GM13977 (cell line): ENCODE data around the gene SMYD3.

Source experiments
- DNase-seq: peaks from one replicate; pipeline ENCODE4 v3.0.0; 2012; ENCODE audit warnings: low spot score
- in situ Hi-C: fragments of 300-500 bp; cut with MboI; formaldehyde crosslinking; loops from one replicate; pipeline ENCODE4 v1.12.0; 2022; ENCODE audit warnings: low sequenced_read_pairs, low pct_unique_long_range_greater_than_20kb, mixed read lengths, inconsistent platforms; ENCODE audit not compliant: unreplicated experiment
- TF ChIP-seq, protein P1 (sequence below): IDR thresholded peaks from 2 replicates; pipeline ENCODE4 v1.5.1; 2012; ENCODE audit warnings: mild to moderate bottlenecking, control low read depth; ENCODE audit not compliant: insufficient read depth; ENCODE audit errors: extremely low read depth, missing control alignments

Gene SMYD3

DNA sequence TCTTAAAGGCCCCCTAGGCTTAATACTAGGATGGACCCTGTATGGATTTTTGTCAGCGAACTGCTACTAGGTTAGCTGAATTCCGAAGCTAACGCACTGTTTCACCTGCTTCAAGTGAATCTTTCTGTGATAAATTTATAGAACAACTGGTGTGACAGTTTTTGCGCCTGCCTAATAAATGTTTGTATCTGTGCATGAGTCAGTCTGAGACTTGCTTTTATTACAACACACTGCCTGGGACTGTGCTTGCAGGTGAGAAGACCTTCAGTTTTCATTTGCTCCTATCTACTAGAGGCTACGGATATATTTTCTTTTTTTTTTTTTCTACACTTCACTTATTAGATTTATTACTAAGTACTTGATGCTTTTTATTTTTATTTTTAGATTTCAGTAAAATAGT, 420.9 kb downstream of the SMYD3 start:
- DNase-seq, result no peak
- in situ Hi-C loops, result no loop called here
- TF ChIP-seq, protein P1, sequence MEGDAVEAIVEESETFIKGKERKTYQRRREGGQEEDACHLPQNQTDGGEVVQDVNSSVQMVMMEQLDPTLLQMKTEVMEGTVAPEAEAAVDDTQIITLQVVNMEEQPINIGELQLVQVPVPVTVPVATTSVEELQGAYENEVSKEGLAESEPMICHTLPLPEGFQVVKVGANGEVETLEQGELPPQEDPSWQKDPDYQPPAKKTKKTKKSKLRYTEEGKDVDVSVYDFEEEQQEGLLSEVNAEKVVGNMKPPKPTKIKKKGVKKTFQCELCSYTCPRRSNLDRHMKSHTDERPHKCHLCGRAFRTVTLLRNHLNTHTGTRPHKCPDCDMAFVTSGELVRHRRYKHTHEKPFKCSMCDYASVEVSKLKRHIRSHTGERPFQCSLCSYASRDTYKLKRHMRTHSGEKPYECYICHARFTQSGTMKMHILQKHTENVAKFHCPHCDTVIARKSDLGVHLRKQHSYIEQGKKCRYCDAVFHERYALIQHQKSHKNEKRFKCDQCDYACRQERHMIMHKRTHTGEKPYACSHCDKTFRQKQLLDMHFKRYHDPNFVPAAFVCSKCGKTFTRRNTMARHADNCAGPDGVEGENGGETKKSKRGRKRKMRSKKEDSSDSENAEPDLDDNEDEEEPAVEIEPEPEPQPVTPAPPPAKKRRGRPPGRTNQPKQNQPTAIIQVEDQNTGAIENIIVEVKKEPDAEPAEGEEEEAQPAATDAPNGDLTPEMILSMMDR, result no peak

DNA sequence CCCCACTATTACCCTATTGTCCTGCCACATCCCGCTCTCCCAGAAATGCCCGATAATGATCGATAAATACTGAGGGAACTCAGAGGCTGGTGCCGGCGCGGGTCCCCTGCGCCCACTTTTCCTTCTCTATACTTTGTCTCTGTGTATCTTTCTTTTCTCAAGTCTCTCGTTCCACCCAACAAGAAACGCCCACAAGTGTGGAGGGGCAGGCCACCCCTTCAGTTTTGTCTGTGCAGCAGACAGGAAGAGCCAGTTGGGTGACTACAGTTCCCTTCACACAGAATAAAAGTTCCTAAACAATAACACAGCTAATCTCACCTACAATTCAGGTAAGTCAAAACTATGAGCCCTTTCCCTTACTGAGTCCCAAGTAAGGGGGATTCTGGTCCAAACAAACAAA, 423.7 kb downstream of the SMYD3 start:
- in situ Hi-C loops, result no loop called here
- TF ChIP-seq, protein P1, result no peak

DNA sequence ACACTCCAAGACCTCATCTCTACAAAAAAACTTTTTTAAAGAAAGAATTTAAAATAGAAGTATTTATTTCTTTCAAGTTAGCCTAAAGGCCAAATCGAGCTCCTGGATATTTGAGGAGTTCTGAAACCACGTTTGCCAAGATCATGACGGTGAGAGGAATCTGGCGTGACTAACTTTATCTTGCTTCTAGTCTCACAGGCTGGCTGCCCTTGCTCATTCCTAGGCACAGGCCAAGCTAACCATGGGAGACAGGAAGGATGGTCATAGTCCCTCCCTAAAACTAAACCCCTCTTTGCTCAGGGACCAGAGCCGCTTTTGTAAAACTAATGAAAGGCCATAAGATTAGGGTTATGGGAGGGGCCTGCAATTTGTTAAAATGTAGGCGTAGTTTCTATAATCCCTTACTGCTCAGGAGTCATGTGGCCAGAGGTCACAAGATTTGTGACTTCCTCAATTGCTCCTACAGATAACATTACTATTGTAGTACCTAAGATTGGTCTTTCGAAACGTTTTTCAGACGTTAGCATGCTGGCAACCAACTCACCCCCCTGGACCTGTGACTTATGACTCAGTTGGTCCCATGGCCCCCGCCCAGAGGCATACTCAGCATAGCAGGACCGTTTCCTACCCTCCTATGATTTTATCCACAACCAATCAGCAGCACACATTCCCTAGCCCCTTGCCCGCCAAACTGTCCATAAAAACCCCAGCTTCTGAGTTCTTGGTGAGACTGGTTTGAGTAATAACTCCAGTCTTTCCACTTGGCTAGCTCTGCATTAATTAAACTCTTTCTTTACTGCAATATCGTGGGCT, 425.0 kb downstream of the SMYD3 start:
- TF ChIP-seq, protein P1, result no peak
- in situ Hi-C loops, result no loop called here
- DNase-seq, result no peak

More for the DNA sequence above, 423.7 kb downstream of the SMYD3 start:
- no peak for DNase-seq

DNA sequence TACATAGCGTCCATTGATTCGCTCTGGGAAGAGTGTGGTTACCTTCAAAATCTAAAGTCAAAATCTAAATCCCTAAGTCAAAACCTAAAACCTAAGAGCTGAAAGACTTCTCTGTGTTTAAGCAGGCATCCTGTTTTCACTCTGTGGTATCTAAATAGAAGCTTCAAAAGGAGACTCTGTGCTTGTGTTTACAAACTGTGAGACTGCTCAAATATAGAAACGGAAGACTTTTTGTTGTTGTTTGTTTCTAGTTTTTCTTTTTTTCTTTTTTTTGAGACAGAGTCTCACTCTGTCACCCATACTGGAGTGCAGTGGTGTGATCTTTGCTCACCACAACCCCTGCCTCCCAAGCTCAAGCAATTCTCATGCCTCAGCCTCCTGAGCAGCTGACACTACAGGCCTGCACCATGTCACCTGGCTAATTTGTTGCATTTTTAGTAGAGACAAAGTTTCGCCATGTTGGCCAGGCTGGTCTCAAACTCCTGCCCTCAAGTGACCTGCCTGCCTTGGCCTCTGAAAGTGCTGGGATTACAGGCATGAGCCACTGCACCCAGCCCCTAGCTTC, 425.9 kb downstream of the SMYD3 start:
- TF ChIP-seq, protein P1, result no peak
- DNase-seq, result no peak
- in situ Hi-C loops, result no loop called here

DNA sequence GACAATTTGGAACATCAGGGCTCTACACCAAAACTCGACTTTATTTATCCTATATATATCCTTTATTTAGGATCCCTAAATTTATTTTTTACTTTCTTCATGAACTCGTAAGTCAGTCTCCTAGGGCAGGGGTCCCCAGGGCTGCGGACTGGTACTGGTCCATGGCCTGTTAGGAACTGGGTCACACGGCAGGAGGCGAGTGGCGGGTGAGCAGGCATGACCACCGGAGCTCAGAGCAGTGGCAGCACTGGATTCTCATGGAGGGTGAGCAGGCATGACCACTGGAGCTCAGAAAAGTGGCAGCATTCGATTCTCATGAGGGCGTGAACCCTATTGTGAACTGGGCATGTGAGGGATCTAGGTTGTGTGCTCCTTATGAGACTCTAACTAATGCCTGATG, 427.0 kb downstream of the SMYD3 start:
- in situ Hi-C loops, result no loop called here
- TF ChIP-seq, protein P1, result no peak
- no peak for DNase-seq

DNA sequence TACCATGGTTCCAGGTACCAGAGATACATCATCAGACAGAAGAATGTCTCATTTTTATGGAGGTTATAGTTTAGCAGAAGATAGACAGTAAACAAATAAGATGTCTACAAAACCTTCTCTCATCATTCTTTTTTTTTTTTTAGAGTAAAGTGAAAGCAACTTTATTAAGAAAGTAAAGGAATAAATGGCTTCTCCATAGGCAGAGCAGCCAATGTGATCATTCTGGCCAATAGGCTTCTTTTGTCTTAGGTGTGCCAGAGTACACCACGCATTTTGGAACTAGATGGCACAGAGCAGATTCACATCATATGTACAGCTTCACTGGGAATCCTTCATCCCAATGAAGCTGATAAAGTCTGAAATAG, 428.2 kb downstream of the SMYD3 start:
- no peak for DNase-seq
- TF ChIP-seq, protein P1, result no peak
- in situ Hi-C loops, result no loop called here
